ENCODE measurements around the gene ERBB2. TPM values are rescaled to one million over a fixed set of nuclear protein-coding genes. Genes with fewer than 3 reads are reported as not detected.

The ERBB2 gene
- total and polyA plus RNA-seq, 2 experiments from 2014 or later, result 46.2 to 196 TPM

- peaks cover 10% of the 10 kb centered on the region for H4K20me1 ChIP-seq (replicated peaks; ENCODE audit: insufficient read depth)
- H3K4me3 ChIP-seq, result no peak overlapping the region
- no peak overlapping the region for H3K4me3 Mint-ChIP-seq
- H3K4me1 ChIP-seq (ENCODE audit: insufficient read depth), result no peaks in the 10 kb centered on the region
- no peaks in the 10 kb centered on the region for H3K79me2 ChIP-seq (replicated peaks; ENCODE audit: insufficient read depth)
- H2AFZ ChIP-seq, result no peak overlapping the region
- peaks cover 20% of the 10 kb centered on the region for H3K27me3 Mint-ChIP-seq (ENCODE audit: insufficient read depth, low read depth, poor library complexity)
- no peaks in the 10 kb centered on the region for H3K4me1 Mint-ChIP-seq
- no peak overlapping the region for H3K4me2 ChIP-seq
- no peak overlapping the region for H3K27ac ChIP-seq (ENCODE audit: low read depth)
- no peak overlapping the region for H3K27ac Mint-ChIP-seq
- DNase-seq (ENCODE audit: low spot score), result no peak
- H3K27me3 ChIP-seq (ENCODE audit: insufficient read depth), result no peaks in the 10 kb centered on the region
- peaks cover 36% of the 10 kb centered on the region for H3K36me3 ChIP-seq (ENCODE audit: insufficient read depth)
- ATAC-seq, result no peak
- H3K9me2 ChIP-seq (ENCODE audit: insufficient read depth), result no peaks in the 10 kb centered on the region
- H3K36me3 Mint-ChIP-seq (ENCODE audit: low read depth), result peaks cover 89% of the 10 kb centered on the region
- no peaks in the 10 kb centered on the region for H3K9me3 Mint-ChIP-seq
- TF ChIP-seq ZNF462 (CRISPR knock-in tag; IDR thresholded peaks at IDR 0.05) (no peak), POLR2AphosphoS5 (IDR thresholded peaks at IDR 0.05; ENCODE audit: low read depth) (no peak), STAT1 (IDR thresholded peaks at IDR 0.05; ENCODE audit: unreplicated experiment) (no peak), EZH2 (IDR thresholded peaks at IDR 0.05; ENCODE audit: low read depth, unreplicated experiment) (no peak), ETS1 (IDR thresholded peaks at IDR 0.05) (no peak), EZH2phosphoT487 (IDR thresholded peaks at IDR 0.05; ENCODE audit: unreplicated experiment) (no peak), CTCF (conservative IDR thresholded peaks at IDR 0.05; ENCODE audit: low read depth in 2 of 2) (no peak), ZNF114 (CRISPR knock-in tag; IDR thresholded peaks at IDR 0.05) (no peak), CREB1 (CRISPR knock-in tag; IDR thresholded peaks at IDR 0.05; ENCODE audit: low read depth) (no peak), REST (IDR thresholded peaks at IDR 0.05; ENCODE audit: unreplicated experiment) (no peak), ZNF331 (CRISPR knock-in tag; IDR thresholded peaks at IDR 0.05; ENCODE audit: low read depth) (no peak), JUNB (IDR thresholded peaks at IDR 0.05; ENCODE audit: unreplicated experiment) (no peak), NANOG (IDR thresholded peaks at IDR 0.05; ENCODE audit: borderline replicate concordance) (no peak)
- H3F3A ChIP-seq (replicated peaks; ENCODE audit: low read depth), result peaks cover 9% of the 10 kb centered on the region; the same call in 1 of the 2 replicates
Measured at GRCh38 chr17:39716073-39716818, 16.4 kb downstream of the ERBB2 start.

Measured in GM23338 (cell line).